CD4-positive, alpha-beta memory T cell (primary cell): ENCODE results near the gene SLPI. TPM values are rescaled to one million over a fixed set of nuclear protein-coding genes. Genes with fewer than 3 reads are reported as not detected.

ENCODE experiments used
- CTCF ChIA-PET: fragments of 350-600 bp; sonication (Branson Sonifier 250); formaldehyde crosslinking; loops from one replicate; lab custom pipeline; 2021; ENCODE audit warnings: inconsistent platforms; ENCODE audit not compliant: partially characterized antibody; lab: Charles Lee
- POLR2A ChIA-PET: fragments of 350-600 bp; sonication (Branson Sonifier 250); formaldehyde crosslinking; loops from one replicate; lab custom pipeline; 2021; ENCODE audit not compliant: partially characterized antibody; lab: Charles Lee
- DNase-seq, 5 donors: peaks; one replicate each; pipeline versions ENCODE4 v3.0.0 to v3.0.0-alpha.2; 2020 to 2022; ENCODE audit warnings: mixed read lengths in 1 of 5
- H3K27ac ChIP-seq: one replicate; pipeline ENCODE4 v1.7.0; 2013; ENCODE audit warnings: low read depth, low read length
- H3K27me3 ChIP-seq: 2 replicates; pipeline ENCODE4 v1.7.0; 2013; ENCODE audit warnings: mild to moderate bottlenecking, low read length, moderate library complexity; ENCODE audit not compliant: insufficient read depth
- H3K36me3 ChIP-seq: 2 replicates; pipeline ENCODE4 v1.7.0; 2013; ENCODE audit warnings: mild to moderate bottlenecking, low read length, moderate library complexity; ENCODE audit not compliant: insufficient read depth
- H3K4me1 ChIP-seq: 2 replicates; pipeline ENCODE4 v1.7.0; 2013; ENCODE audit warnings: mild to moderate bottlenecking, low read length, moderate library complexity; ENCODE audit not compliant: insufficient read depth
- H3K4me3 ChIP-seq, 2 donors: one replicate each; pipeline ENCODE4 v1.7.0; 2013; ENCODE audit warnings: low read length in 2 of 2, mild to moderate bottlenecking in 1 of 2
- H3K9me3 ChIP-seq, 2 donors: one replicate each; pipeline ENCODE4 v1.7.0; 2013; ENCODE audit warnings: low read length in 2 of 2, control low read depth in 1 of 2; ENCODE audit not compliant: control insufficient read depth in 1 of 2
- H3K27ac Mint-ChIP-seq, 7 donors: one replicate each; pipeline ENCODE4 v1.8.0; 2020 to 2021; ENCODE audit warnings: mixed read lengths in 7 of 7, mild to moderate bottlenecking in 6 of 7, inconsistent platforms in 3 of 7, moderate library complexity in 3 of 7
- H3K27me3 Mint-ChIP-seq, 2 donors: one replicate each; pipeline ENCODE4 v1.8.0; 2020 to 2021; ENCODE audit warnings: mixed read lengths in 2 of 2
- H3K36me3 Mint-ChIP-seq, 2 donors: one replicate each; pipeline ENCODE4 v1.8.0; 2020 to 2021; ENCODE audit warnings: mixed read lengths in 2 of 2, inconsistent platforms in 1 of 2, mild to moderate bottlenecking in 1 of 2
- H3K4me1 Mint-ChIP-seq, 4 donors: one replicate each; pipeline ENCODE4 v1.8.0; 2020 to 2021; ENCODE audit warnings: mixed read lengths in 4 of 4, mild to moderate bottlenecking in 1 of 4
- H3K4me3 Mint-ChIP-seq, 8 donors: one replicate each; pipeline ENCODE4 v1.8.0; 2020 to 2021; ENCODE audit warnings: mixed read lengths in 8 of 8, mild to moderate bottlenecking in 7 of 8, moderate library complexity in 6 of 8, inconsistent platforms in 3 of 8
- H3K9me3 Mint-ChIP-seq, 8 donors: one replicate each; pipeline ENCODE4 v1.8.0; 2020 to 2021; ENCODE audit warnings: mixed read lengths in 8 of 8, mild to moderate bottlenecking in 5 of 8, inconsistent platforms in 3 of 8, moderate library complexity in 1 of 8
- intact Hi-C: fragments of 100-400 bp; cut with micrococcal nuclease; formaldehyde crosslinking; loops from one replicate; pipeline ENCODE4 v1.15.1; 2023
- polyA plus RNA-seq, 2 donors: library from polyadenylated mRNA; unstranded; fragments of 300-500 nt; fragmentation: Illumina TruSeq; gene quantifications; one replicate each; pipeline ENCODE4 v1.2.3, GENCODE V29; 2021
- total RNA-seq, 2 experiments: library from RNA; stranded (reverse); gene quantifications; one replicate each; pipeline ENCODE4 v1.2.3, GENCODE V29; 2021

Gene SLPI
- total and polyA plus RNA-seq, 4 experiments from 2014 or later = not detected

GRCh38 chr20:45257711-45258110 is 3.3 kb upstream of the SLPI start:
- ChIA-PET CTCF (interaction anchor here (0.7 to 1.5 kb wide), 2 partner anchors 34 to 61 kb away, joined by 3 read pairs; no protein-coding TSS in a partner anchor), POLR2A (no interaction called here)
- Histone ChIP-seq H3K27me3 (peaks cover 7% of the 10 kb centered on the region), H3K27ac (no peak overlapping the region), H3K4me3 (no peak overlapping the region), H3K9me3 (no peaks in the 10 kb centered on the region), H3K4me1 (no peaks in the 10 kb centered on the region), H3K36me3 (no peaks in the 10 kb centered on the region)
- intact Hi-C loops = no loop called here
- H3K4me1 Mint-ChIP-seq = peaks cover 0 to 2% (median 0%) of the 10 kb centered on the region in 4 donors
- peaks cover 28% of the 10 kb centered on the region in 2 donors for H3K27me3 Mint-ChIP-seq
- no peaks in the 10 kb centered on the region for H3K9me3 Mint-ChIP-seq
- no peaks in the 10 kb centered on the region for H3K36me3 Mint-ChIP-seq
- H3K4me3 Mint-ChIP-seq = no peak overlapping the region
- DNase-seq = no peak
- H3K27ac Mint-ChIP-seq = peak overlapping the region in 1 of 7 donors; percentile 31

GRCh38 chr20:45257161-45257560 is 2.8 kb upstream of the SLPI start:
- CTCF ChIA-PET = interaction anchor here (1.5 kb wide), 1 partner anchor 35 kb away, joined by 3 read pairs; no protein-coding TSS in a partner anchor
- H3K4me3 Mint-ChIP-seq = no peak overlapping the region
- H3K9me3 Mint-ChIP-seq = no peaks in the 10 kb centered on the region

GRCh38 chr20:45253261-45253660 is 1.1 kb downstream of the SLPI start:
- Mint-ChIP-seq H3K27me3 (peaks cover 30 to 49% of the 10 kb centered on the region in 2 donors), H3K36me3 (no peaks in the 10 kb centered on the region), H3K4me1 (peaks cover 0 to 2% (median 0%) of the 10 kb centered on the region in 4 donors), H3K27ac (no peak overlapping the region), H3K9me3 (no peaks in the 10 kb centered on the region), H3K4me3 (no peak overlapping the region)
- ChIA-PET POLR2A (no interaction called here), CTCF (no interaction called here)
- Histone ChIP-seq H3K9me3 (no peaks in the 10 kb centered on the region), H3K4me1 (no peaks in the 10 kb centered on the region), H3K36me3 (no peaks in the 10 kb centered on the region), H3K27ac (no peak overlapping the region), H3K27me3 (peaks cover 13% of the 10 kb centered on the region), H3K4me3 (no peak overlapping the region)
- intact Hi-C loops = no loop called here
- DNase-seq = no peak

More at GRCh38 chr20:45257161-45257560, 2.8 kb upstream of the SLPI start:
- Mint-ChIP-seq H3K27ac (no peak overlapping the region), H3K4me1 (peaks cover 0 to 2% (median 0%) of the 10 kb centered on the region in 4 donors), H3K36me3 (no peaks in the 10 kb centered on the region), H3K27me3 (peaks cover 26 to 33% of the 10 kb centered on the region in 2 donors)
- POLR2A ChIA-PET = no interaction called here
- Histone ChIP-seq H3K36me3 (no peaks in the 10 kb centered on the region), H3K27ac (no peak overlapping the region), H3K27me3 (peaks cover 11% of the 10 kb centered on the region), H3K4me3 (no peak overlapping the region), H3K4me1 (no peaks in the 10 kb centered on the region), H3K9me3 (no peaks in the 10 kb centered on the region)
- DNase-seq = no peak
- intact Hi-C loops = no loop called here

GRCh38 chr20:45251884-45252560 is 2.3 kb downstream of the SLPI start:
- no peak overlapping the region for H3K27ac Mint-ChIP-seq
- H3K9me3 ChIP-seq = no peaks in the 10 kb centered on the region
- no peaks in the 10 kb centered on the region for H3K9me3 Mint-ChIP-seq
- ChIA-PET POLR2A (no interaction called here), CTCF (no interaction called here)
- intact Hi-C loops = no loop called here
- H3K36me3 ChIP-seq = no peaks in the 10 kb centered on the region
- H3K4me3 Mint-ChIP-seq = no peak overlapping the region
- H3K4me1 ChIP-seq = no peaks in the 10 kb centered on the region
- H3K4me1 Mint-ChIP-seq = peaks cover 0 to 2% (median 0%) of the 10 kb centered on the region in 4 donors
- peaks cover 17% of the 10 kb centered on the region for H3K27me3 ChIP-seq
- H3K4me3 ChIP-seq = no peak overlapping the region
- H3K27ac ChIP-seq = no peak overlapping the region
- DNase-seq = no peak
- H3K36me3 Mint-ChIP-seq = no peaks in the 10 kb centered on the region
- peaks cover 39 to 56% of the 10 kb centered on the region in 2 donors for H3K27me3 Mint-ChIP-seq

- H3K36me3 Mint-ChIP-seq = no peaks in the 10 kb centered on the region
- H3K4me1 Mint-ChIP-seq = no peaks in the 10 kb centered on the region
- Histone ChIP-seq H3K36me3 (no peaks in the 10 kb centered on the region), H3K27me3 (peaks cover 10% of the 10 kb centered on the region), H3K9me3 (no peaks in the 10 kb centered on the region), H3K4me3 (no peak overlapping the region), H3K4me1 (no peaks in the 10 kb centered on the region), H3K27ac (no peak overlapping the region)
- DNase-seq = no peak
- H3K4me3 Mint-ChIP-seq = no peak overlapping the region
- peaks cover 50 to 63% of the 10 kb centered on the region in 2 donors for H3K27me3 Mint-ChIP-seq
- POLR2A ChIA-PET = no interaction called here
- CTCF ChIA-PET = no interaction called here
- H3K9me3 Mint-ChIP-seq = no peaks in the 10 kb centered on the region
- intact Hi-C loops = no loop called here
- H3K27ac Mint-ChIP-seq = no peak overlapping the region
Measured at GRCh38 chr20:45248609-45249008, 5.8 kb downstream of the SLPI start.

- Mint-ChIP-seq H3K4me3 (no peak overlapping the region), H3K9me3 (no peaks in the 10 kb centered on the region), H3K36me3 (no peaks in the 10 kb centered on the region), H3K4me1 (no peaks in the 10 kb centered on the region), H3K27ac (no peak overlapping the region), H3K27me3 (peaks cover 46 to 62% of the 10 kb centered on the region in 2 donors)
- Histone ChIP-seq H3K4me3 (no peak overlapping the region), H3K36me3 (no peaks in the 10 kb centered on the region), H3K4me1 (no peaks in the 10 kb centered on the region), H3K27ac (no peak overlapping the region), H3K9me3 (no peaks in the 10 kb centered on the region), H3K27me3 (peaks cover 10% of the 10 kb centered on the region)
- DNase-seq = no peak
- POLR2A ChIA-PET = no interaction called here
- intact Hi-C loops = no loop called here
- CTCF ChIA-PET = no interaction called here
Measured at GRCh38 chr20:45247865-45248264, 6.5 kb downstream of the SLPI start.

GRCh38 chr20:45246109-45246508 is 8.3 kb downstream of the SLPI start:
- Histone ChIP-seq H3K36me3 (no peaks in the 10 kb centered on the region), H3K27me3 (peaks cover 3% of the 10 kb centered on the region), H3K27ac (no peak overlapping the region), H3K4me3 (no peak overlapping the region), H3K4me1 (no peaks in the 10 kb centered on the region), H3K9me3 (no peaks in the 10 kb centered on the region)
- Mint-ChIP-seq H3K27ac (no peak overlapping the region), H3K4me3 (no peak overlapping the region), H3K27me3 (peaks cover 47 to 56% of the 10 kb centered on the region in 2 donors), H3K9me3 (no peaks in the 10 kb centered on the region), H3K4me1 (no peaks in the 10 kb centered on the region), H3K36me3 (no peaks in the 10 kb centered on the region)
- intact Hi-C loops = no loop called here
- CTCF ChIA-PET = no interaction called here
- no peak for DNase-seq
- POLR2A ChIA-PET = no interaction called here
